ENCODE measurements around the gene VSIR.

VSIR gene

GRCh38 chr10:71807557-71808510, 34.5 kb upstream of the VSIR start:
- no peak for DNase-seq (ENCODE audit: low read depth in 1 of 2, low spot score in 1 of 2)

GRCh38 chr10:71806704-71807556, 33.6 kb upstream of the VSIR start:
- DNase-seq (ENCODE audit: low read depth in 1 of 2, low spot score in 1 of 2), result no peak

GRCh38 chr10:71805776-71806703, 32.7 kb upstream of the VSIR start:
- DNase-seq (ENCODE audit: low read depth in 1 of 2, low spot score in 1 of 2), result no peak

- DNase-seq (ENCODE audit: low read depth in 1 of 2, low spot score in 1 of 2), result no peak
These were observed 30.8 kb upstream of the VSIR start for GRCh38 chr10:71804077-71804476.

- no peak for DNase-seq (ENCODE audit: low read depth in 1 of 2, low spot score in 1 of 2)
These were observed 29.6 kb upstream of the VSIR start for GRCh38 chr10:71802715-71803488.

GRCh38 chr10:71802235-71802634, 28.9 kb upstream of the VSIR start:
- DNase-seq (ENCODE audit: low read depth in 1 of 2, low spot score in 1 of 2), result no peak

- DNase-seq (ENCODE audit: low read depth in 1 of 2, low spot score in 1 of 2), result no peak
These were observed 28.0 kb upstream of the VSIR start for GRCh38 chr10:71801361-71801760.

- no peak for DNase-seq (ENCODE audit: low read depth in 1 of 2, low spot score in 1 of 2)
These were observed 26.5 kb upstream of the VSIR start for GRCh38 chr10:71799608-71800453.

GRCh38 chr10:71799112-71799511, 25.8 kb upstream of the VSIR start:
- no peak for DNase-seq (ENCODE audit: low read depth in 1 of 2, low spot score in 1 of 2)

GRCh38 chr10:71798308-71798624, 24.9 kb upstream of the VSIR start:
- DNase-seq (ENCODE audit: low read depth in 1 of 2, low spot score in 1 of 2), result no peak

GRCh38 chr10:71797533-71798307, 24.4 kb upstream of the VSIR start:
- no peak for DNase-seq (ENCODE audit: low read depth in 1 of 2, low spot score in 1 of 2)

- DNase-seq (ENCODE audit: low read depth in 1 of 2, low spot score in 1 of 2), result no peak
These were observed 23.6 kb upstream of the VSIR start for GRCh38 chr10:71796749-71797405.

- DNase-seq (ENCODE audit: low read depth in 1 of 2, low spot score in 1 of 2), result no peak
These were observed 21.9 kb upstream of the VSIR start for GRCh38 chr10:71795248-71795647.

GRCh38 chr10:71790749-71791440, 17.6 kb upstream of the VSIR start:
- DNase-seq (ENCODE audit: low read depth in 1 of 2, low spot score in 1 of 2), result no peak

- DNase-seq (ENCODE audit: low read depth in 1 of 2, low spot score in 1 of 2), result no peak
These were observed 16.6 kb upstream of the VSIR start for GRCh38 chr10:71789871-71790270.

- no peak for DNase-seq (ENCODE audit: low read depth in 1 of 2, low spot score in 1 of 2)
These were observed 15.6 kb upstream of the VSIR start for GRCh38 chr10:71788954-71789353.

- no peak for DNase-seq (ENCODE audit: low read depth in 1 of 2, low spot score in 1 of 2)
These were observed 11.5 kb upstream of the VSIR start for GRCh38 chr10:71784679-71785272.
